Activated CD8-positive, alpha-beta memory T cell treated with anti-CD3 and anti-CD28 coated beads, Interleukin-2, amount 50 U/mL, for 1 hour (primary cell): Measurements from ENCODE around the gene MAFG.
"Not testable (repeated sequence)": the region's sequence is repeated elsewhere in the genome, so short reads cannot be mapped to it uniquely, and the experiment has no call there.

Source experiments
- DNase-seq: peaks from one replicate; pipeline ENCODE4 v3.0.0-alpha.2; 2020; ENCODE audit errors: extremely low read depth

Gene MAFG

DNA sequence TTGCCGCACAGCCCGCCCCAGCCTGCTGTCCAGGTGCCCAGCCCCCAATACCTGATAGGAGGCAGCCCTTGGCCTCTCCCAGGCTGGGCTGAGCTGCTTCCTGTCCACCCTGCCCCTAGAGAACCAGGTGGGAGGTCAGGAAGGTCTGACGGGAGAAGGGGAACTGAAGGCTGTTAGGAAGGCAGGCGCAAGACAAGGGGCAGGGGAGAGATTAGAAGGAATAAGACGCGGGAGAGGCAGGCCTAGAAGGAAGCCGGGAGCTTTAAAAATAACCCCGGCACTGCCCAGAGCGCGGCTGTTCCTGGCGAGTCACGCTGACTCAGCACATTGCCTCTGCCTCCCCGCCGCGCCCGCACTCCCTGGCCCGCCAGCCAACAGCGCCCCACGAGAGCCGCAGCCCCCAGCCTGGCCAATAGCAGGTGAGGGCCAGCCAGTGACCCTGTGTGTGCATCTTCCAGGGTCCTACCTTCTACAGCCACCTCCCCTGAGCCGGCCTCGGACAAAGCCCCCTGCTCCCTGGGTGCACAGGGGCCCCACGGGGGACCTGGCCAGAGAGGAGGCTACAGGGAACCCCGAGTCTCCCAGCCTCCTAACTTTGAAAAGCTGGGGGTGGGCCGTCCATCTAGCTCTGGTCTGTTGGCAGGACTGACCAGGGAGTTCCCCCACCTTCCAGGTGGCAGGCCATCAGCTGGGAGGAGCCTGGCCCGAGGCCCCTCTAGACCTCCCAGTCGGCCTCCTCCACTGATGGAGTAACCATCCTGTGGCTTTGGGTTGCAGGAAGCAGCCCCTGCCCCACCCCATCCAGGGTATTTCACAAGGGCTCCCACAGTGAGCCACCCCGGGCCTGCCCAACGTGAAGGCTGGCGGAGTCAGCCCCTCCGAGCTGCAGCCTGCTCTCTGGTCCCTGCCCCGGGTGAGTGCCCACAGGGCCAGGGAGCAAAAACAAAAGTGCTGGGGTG, 4.0 kb downstream of the MAFG start:
- no peak for DNase-seq

DNA sequence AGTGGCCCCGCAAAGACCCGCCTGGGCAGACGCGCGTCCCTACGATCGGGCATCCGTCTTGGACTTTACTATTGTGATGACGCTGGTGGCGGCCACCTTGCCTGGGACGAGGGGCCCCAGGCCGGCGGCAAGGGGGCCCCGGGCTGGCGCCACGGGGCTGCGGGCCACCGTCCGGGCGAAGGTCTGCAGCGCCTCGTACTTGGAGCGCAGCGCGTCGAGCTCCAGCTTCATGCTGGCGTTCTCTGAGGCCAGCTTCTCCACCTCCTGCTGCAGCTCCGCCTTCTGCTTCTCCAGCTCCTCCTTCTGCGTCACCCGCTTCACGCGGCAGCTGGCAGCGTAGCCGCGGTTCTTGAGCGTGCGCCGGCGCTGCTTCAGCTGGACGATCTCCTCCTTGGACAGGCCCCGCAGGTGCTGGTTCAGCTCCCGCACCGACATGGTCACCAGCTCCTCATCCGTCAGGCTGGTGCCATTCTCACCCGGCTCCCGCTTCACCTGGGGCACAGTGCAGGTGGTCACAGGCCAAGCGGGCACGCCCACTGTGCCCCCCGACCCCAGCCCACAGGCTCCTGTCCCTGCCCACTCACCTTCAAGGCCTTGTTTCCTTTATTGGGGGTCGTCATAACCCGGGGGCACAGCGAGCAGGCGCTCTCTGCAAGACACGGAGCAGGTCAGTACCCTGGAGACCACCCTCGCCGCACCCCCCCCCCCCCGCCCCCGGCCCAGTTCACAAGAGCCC, 4.8 kb downstream of the MAFG start:
- DNase-seq: no peak

DNA sequence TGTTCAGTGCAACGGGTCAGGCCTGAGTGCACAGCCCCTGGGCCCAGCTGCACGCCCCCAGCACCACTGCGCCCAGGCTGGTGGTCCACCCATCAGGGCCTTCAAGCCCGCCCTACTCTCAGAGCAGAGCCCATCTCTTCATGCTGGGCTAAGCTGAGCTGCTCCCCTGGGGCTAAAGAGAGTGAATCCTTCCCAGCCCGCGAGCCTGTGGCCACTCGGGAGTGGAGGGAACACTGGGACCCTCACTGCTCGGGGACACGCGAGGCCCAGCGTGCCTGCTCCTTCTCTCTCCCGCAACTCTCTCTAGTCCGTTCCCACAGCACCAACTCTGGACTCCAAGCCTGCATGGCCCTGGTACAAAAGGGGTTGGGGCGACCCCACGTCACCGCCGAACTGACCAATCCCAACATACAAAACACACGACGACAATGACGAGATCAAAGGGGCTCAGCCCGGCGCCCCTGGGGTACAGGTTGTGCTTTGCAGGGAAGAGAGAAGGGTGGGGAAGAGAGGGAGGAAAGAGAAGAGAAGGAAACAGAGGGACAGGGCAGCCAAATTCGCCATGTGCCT, 5.5 kb downstream of the MAFG start:
- DNase-seq: no peak

DNA sequence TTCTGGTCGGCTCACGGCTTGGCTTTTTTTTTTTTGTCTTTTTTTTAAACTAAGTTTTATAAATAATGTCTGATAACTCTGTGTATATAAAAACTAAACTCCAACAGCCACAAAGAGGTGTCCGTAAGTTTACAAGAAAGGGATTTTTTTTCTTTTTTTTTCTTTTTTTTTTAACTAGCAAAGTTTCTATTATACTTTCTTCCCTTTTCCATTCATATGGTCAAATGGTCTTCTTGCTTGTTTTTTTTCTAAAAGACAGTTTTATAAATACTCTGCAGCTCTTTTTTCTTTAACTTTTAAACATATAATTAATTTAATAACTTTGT, 6.0 kb downstream of the MAFG start:
- DNase-seq: no peak

DNA sequence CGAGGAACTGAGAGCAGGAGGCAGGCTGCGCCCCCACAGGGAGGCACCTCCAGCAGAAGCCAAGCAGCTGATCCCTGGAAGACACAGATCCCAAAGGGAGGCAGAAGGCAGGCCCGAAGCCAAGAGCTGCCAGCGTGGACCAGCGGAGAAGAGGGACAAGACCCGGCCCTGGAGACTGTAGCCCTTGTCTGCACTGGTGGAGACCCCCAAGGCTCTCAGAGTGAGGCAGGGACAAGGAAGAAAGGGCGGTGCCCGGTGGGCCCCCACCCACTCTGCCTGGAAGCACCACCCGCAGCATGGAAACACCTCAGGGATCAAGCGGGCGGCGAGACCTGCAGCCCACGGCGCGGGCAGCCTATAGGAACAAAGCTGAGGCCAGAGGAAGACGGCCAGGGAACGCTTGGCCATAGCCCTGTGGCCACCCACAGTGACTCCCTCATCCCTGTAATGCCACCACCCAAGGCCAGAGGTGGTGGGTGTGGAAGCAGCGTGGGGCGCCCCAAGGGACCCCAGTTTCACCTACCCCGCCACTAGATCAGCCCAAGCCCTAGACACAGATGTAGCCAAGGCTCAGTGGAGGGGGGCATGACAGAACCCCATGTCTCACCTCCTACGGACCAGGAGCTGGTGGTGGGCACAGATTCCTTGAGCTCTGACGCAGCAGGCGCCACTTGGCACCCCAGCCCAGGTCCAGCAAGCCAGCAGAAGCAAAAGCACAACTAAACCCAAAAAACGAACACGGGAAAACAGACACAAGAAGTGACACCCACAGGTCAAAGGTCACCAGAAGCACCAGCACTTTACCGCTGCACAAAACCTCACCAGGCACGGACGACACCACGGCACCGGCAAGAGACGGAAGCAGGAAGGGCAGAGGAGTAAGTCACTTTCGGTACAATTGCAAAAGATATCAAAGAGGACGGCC, 6.7 kb downstream of the MAFG start:
- DNase-seq: no peak

DNA sequence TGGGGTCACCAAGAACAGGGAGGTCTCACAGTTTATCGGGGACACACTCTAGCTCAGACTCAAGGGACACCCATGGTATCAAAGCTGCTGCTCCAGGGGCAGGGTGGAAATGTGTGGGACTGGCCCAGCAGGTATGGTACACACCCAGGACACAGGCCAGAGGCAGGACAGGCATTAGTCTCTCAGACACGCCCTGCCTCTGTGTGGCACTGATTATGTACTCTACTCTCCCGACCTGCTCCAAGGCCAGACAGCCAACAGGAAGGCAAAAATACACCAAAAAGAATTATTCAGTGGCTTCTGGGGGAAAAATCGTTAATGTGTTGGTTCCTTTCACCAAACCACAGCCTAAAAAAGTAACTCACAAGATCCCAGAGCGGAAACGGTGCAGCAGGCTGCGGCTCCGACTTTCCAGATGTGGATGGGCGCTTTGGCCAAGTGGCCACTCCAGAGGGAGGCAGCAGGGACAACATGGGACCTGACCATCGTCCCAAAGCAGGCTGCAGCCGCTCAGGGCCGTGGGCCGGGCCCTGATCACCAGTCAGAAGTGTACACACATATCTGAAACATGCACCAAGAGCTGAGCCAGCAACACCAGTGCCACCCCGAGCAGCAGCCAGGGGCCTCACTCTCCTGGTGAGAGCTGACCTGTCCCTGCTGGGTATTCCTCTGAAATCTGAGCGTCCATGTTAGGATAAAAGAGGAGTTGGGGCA, 8.5 kb downstream of the MAFG start:
- DNase-seq: no peak

DNA sequence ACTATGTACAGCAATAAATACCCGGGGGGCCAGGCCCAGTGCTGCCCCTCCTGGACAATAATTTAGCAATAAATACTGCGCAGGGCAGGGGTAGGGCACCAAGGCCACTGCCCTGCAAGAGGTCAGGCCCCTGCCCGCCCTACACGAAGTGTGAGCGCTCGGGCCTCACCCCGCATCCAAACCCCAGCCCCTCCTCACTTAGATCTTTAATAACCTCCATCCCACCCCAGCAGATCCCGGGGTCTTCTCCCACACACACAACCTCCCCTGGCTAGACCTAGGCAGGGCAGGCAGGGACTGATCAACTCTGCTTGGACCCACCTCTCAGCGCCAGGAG, 9.2 kb downstream of the MAFG start:
- not testable (repeated sequence) for DNase-seq

DNA sequence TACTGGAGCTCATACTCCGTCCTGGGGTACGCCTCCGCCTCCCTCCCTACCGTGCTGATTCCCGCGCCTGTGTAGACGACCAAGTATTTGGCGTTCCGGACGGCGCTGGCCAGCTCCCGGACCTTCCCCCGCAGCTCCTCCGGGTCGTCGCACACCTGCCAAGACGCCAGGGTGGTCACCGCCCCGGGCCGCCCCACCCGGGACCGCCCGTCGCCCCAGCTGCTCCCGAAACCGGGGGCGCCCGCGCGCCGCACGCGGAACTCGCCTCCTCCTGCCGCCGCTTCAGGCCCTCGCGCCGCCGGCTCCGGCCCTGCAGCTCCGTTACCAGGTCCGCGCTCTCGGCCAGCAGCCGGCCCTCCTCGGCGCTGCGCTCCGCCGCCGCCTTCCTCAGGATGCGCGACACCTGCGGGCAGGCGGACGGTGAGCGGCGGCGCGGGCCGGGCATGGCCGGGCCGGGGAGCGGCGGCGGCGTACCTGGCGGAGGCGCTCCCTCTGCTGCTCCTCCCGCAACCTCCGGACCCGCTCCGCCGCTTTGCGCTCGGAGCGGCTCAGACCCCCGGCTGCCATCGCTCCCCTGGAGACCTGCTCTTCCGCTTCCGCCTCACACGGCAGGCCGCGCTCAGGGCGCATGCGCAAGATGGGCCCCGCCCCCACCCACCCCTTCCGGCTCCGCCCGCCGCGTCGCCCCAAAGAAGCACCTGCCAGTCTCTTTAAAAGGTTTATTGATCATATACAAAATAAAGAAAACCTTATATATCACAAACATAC, 9.8 kb downstream of the MAFG start, which contains the start of gene SIRT7:
Gene SIRT7, minus strand, starts transcription at position 612 of the 768 bp plus-strand sequence. Its CDS starts 45 bp downstream, at position 567.
- peak; percentile 43 for DNase-seq

DNA sequence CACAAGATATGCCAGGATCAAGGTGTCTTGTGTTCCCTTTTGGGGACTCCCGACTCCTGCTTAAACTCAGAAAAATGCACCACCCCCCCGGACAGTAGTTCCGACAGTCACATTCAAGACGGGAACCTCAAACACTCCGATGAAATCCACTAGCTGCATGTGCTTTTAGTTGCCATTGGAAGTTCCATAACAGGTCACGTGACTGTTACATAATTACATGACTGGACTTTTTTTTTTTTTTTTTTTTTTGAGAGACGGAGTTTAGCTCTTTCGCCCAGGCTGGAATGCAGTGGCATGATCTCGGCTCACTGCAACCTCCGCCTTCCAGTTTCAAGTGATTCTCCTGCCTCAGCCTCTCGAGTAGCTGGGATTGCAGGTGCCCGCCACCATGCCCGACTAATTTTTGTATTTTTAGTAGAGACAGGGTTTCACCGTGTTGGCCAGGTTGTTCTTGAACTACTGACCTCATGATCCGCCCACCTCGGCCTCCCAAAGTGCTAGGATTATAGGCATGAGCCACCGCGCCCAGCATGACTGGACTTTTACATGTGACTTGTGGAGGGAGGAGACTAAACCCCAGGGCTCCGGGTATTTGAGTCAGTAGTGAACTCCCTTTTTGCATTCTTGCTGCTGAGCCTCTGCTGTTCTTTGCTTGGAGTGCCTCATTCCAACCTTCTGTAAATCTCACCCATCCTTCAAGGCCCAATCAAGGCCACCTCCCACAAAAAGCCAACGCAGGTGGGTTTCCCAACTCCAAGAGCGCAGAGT, 11.1 kb downstream of the MAFG start:
- no peak for DNase-seq

DNA sequence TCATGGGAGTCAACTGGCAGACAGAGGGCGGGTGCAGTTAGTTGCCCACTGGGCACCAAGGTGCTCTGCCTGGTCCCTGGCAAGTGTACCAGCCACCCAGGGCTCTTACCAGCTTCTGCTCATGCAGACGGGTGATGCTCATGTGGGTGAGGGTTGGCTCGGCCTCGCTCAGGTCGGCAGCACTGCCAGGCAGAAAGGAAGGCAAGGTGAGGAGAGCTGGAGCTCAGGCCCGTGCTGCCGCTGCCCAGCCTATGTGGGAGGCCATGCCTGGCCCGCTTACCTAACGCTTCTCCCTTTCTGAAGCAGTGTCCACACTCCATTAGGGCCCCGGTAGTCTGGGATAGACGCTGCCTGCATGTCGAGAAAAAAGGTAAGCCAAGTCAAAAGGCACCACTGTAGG, 12.2 kb downstream of the MAFG start:
- DNase-seq: no peak

DNA sequence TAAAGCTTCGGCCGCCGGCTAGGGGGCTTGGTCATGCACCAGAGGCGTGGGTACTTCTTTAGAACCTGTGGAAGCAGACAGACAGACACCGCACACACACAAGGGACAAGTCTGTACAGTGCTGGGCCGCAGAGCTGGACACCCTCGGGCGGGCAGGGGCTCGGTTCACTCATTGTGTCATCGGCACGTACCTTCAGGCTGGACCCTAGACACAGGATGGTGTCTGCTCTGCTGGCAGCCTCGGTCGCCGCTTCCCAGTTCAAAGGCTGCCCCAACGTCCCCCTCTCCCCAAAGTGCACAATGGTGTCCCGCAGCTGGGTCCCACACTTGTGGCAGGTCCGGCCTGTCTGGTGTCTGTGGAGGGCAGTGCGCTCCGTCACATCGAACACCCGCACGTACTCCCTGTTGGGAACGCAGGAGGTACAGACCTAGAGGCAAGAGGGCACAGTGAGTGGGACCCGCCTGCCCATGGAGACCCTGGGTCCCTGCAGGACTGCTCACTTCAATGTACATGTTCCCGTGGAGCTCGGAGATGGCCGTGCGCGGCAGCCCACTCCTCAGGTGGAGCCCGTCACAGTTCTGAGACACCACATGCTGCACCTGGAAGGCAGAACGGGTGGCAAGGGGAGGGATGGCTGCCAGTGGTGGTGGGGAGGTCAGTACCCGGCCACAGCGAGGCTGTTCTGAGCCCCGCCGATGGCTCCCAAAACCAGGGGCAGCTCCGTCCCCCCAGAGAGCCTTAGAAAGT, 13.3 kb downstream of the MAFG start:
- no peak for DNase-seq

DNA sequence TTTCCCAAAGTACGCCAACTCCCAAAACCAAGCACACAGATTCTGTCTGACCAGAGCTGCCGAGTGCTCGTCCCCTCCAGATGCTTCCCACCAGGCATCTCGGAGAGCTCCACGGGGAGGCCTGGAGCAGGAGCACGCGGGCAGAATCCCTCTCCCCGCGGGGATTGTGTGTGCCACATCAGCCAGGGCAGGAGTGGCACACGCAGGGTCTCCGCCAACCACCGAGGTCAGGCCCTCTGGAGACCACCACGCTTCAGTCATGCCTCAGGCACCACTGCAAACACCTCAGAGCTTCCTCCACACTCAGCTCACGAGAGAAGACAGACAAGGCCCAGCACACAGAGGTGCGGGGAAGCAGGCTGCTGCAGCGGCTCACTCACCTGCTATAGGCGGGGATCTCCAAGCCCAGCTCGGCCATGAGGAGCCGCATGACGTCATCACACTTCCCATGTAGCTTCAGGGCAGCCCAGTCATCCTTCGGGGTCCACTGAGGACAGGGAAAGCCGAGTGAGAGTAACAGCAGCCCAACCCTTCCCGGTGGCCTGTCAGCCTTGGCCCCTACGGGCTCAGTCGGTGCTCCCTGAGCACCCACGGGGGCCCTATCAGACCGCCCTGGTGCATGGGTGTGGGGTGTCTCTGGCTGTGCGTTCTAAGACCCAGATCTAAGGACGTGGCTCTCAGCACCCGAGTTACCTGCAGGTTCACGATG, 14.0 kb downstream of the MAFG start:
- DNase-seq: no peak

DNA sequence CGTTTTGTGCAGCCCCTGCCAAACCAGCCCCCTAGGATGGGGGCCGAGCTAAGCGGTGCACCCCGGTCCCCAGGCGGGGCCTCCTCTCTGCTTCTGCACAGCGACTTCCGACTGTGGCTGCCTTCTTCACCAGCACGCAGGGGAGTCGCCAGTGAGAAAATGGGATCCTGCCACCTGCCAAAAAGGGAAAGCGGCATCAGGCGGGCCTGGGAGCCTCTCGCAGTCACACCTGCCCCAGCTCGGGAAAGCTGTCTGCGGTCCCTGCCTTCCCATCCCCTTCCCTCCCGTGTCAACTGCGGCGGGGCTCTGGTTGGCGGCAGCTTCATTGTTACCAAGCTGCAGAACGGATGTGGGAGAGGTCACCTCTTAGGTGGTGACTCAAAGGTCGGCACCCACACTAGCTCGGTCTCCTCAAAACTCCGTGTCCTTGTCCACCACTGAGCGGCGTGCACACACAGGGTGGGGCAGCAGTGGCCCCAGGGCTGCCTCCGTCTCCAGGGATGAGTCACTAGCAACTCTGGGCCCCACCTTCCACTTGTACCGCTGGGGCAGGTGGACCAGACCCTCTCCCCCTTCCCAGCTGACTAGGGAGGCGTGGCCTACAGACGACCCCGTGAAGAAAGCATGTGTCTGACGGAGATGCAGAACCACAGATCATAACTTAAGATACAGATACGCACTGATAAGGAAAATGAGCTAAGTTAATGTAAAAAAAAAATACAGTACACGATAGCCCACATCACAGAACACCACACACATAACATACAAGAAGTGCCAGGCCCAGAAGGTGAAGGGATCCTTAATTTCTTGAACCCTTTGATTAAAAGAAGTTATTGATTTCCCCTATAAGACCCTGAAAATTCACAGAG, 14.9 kb downstream of the MAFG start:
- DNase-seq: no peak

DNA sequence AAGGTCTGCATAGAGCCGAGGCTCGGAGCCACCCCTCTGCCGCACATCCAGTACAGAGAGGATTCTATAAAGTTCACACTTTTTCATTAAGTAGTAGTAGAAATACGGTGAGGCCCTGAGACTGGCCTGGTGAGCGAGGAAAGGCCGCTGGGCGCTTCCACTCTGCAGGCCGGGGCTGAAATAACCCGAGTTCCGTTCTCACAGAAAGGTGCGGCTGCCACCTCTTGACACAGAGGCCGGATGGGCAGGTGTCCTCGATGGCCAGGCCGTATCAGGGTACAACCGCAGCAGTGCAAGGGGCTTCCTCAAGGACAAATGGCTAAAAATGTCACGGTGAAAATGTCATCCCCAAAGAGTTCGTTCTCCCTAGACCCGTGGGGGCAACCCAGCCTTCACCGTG, 15.6 kb downstream of the MAFG start:
- no peak for DNase-seq

DNA sequence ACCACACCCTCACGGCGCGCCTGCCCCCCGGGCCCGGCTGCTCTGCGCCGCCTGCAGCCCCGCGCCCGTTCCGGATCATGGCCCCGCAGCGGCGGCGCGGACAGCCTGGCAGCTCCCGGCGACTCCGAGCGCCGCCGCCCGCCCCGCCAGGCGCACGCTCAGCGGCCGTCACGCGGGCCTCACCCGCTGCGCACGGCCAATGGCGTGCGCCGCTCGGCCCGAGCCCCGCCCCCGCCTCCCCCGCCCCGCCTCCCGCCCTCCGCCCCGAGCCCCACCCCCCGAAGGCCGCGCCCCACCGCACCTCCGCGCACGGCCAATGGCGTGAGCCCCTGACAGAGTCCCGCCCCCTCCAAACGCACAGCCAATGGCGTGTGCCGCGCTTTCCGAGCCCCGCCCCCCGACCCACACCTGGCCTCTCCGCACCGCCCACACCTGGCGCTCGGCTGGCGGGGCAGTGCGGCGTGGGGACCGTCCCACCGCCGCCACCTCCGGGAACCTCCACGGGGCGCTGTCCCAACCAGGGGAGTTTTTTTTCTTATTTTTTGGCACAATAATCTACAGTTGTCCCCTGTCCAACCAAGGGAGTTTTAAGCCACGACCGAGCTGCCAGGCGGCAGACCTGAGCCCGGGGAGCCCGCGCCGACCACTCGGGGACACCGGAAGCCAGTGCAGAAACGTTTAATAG, 16.1 kb downstream of the MAFG start, which contains the start of gene PCYT2:
Gene PCYT2, minus strand, starts transcription at position 123 of the 685 bp plus-strand sequence. Its CDS starts 44 bp downstream, at position 79.
- DNase-seq: peak; percentile 90

DNA sequence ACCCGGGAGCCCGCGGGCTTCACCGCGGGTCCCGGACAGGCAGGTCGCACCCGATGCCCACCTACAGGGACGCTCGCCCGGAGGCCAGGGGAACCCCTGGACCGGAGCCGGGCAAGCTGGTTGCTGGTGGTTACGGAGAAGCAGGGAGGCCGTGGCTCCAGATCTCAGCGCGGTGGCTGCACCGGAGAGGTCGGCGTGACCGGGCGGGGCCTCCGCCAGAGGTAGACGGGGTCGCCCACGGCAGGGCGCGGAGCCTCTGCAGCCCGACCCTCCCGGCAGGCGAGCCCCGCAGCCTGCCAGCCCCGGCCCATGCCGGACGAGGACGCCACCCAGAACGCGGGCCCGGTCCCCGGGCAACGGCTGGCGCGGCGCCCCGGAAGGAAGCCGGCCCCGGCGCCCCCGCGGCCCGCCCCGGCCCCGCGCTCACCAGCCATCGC, 16.7 kb downstream of the MAFG start:
- no peak for DNase-seq
